OCI-LY3 (cell line): ENCODE data around the gene PNLIPRP2.

Source experiments
- H2AFZ ChIP-seq: fragments of 200-600, 300-600 bp; shearing (Covaris generic); 2 replicates; pipeline ENCODE4 v1.6.0; 2014; ENCODE audit warnings: antibody characterized with exemption, low read depth, low read length
- H3K27ac ChIP-seq: fragments of 200-600, 300-600 bp; sonication (generic); 2 replicates; pipeline ENCODE4 v1.5.1; 2014; ENCODE audit warnings: mild to moderate bottlenecking, low read length, moderate library complexity, mixed read lengths
- H3K27me3 ChIP-seq: fragments of 200-600, 300-600 bp; sonication (generic); 2 replicates; pipeline ENCODE4 v1.6.1; 2014; ENCODE audit warnings: low read depth, low read length, mixed read lengths
- H3K36me3 ChIP-seq: fragments of 200-600, 300-600 bp; sonication (generic); replicated peaks from 2 replicates; pipeline ENCODE3; 2014; ENCODE audit warnings: low read depth, low read length, mixed read lengths
- H3K4me1 ChIP-seq: fragments of 300-600, 200-600 bp; sonication (generic); 2 replicates; pipeline ENCODE4 v1.6.1; 2014; ENCODE audit warnings: low read length, mixed read lengths
- H3K4me2 ChIP-seq: fragments of 200-600, 300-600 bp; sonication (generic); 2 replicates; pipeline ENCODE4 v1.6.1; 2014; ENCODE audit warnings: low read length, mixed read lengths
- H3K4me3 ChIP-seq: fragments of 300-600, 200-600 bp; sonication (generic); 2 replicates; pipeline ENCODE4 v1.5.1; 2014; ENCODE audit warnings: antibody characterized with exemption, mild to moderate bottlenecking, low read length, moderate library complexity
- H3K79me2 ChIP-seq: fragments of 300-600, 200-600 bp; shearing (Covaris generic); 2 replicates; pipeline ENCODE4 v1.6.1; 2014; ENCODE audit warnings: mild to moderate bottlenecking, low read length, mixed read lengths
- H3K9ac ChIP-seq: fragments of 300-600, 200-600 bp; shearing (Covaris generic); 2 replicates; pipeline ENCODE4 v1.6.0; 2014; ENCODE audit warnings: mild to moderate bottlenecking, low read length, moderate library complexity
- H3K9me3 ChIP-seq: fragments of 200-600, 300-600 bp; shearing (Covaris generic); 2 replicates; pipeline ENCODE4 v1.6.1; 2014; ENCODE audit warnings: low read length, mixed read lengths; ENCODE audit not compliant: insufficient read depth
- H4K20me1 ChIP-seq: fragments of 200-600, 300-600 bp; sonication (generic); 2 replicates; pipeline ENCODE4 v1.6.1; 2016; ENCODE audit warnings: low read length, mixed read lengths; ENCODE audit not compliant: insufficient read depth
- EZH2phosphoT487 ChIP-seq: fragments of 200-600 bp; shearing (Covaris generic); IDR thresholded peaks from 2 replicates; pipeline ENCODE4 v1.6.1; 2018; ENCODE audit warnings: antibody characterized with exemption, mixed run types, low read depth
- TF ChIP-seq, protein P1 (sequence below): fragments of 200-600, 300-600 bp; sonication (generic); IDR thresholded peaks from 2 replicates; pipeline ENCODE4 v1.5.1; 2014; ENCODE audit warnings: antibody characterized with exemption, low read length, low read depth

PNLIPRP2 gene

DNA sequence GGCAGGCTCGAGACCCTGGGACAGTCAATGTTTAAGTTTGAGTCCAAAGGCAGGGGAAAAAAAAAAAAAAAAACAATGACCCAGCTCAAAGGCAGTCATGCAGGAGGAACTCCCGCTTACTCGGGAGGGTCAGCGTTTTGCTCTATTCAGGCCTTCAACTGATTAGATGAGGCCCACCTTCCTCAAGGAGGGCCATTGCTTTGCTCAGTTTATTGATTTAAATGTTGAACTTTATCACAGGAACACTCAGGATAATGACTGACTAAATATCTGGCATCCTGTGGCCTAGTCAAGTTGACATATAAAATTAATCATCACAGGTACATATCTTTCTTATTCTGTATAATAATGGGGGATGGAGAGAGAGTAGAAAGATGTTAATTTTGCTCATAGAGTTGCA is 69.0 kb downstream of the PNLIPRP2 start:
- no peak overlapping the region for H3K27ac ChIP-seq
- no peaks in the 10 kb centered on the region for H3K79me2 ChIP-seq
- no peak overlapping the region for H3K4me2 ChIP-seq
- no peak overlapping the region for H3K4me3 ChIP-seq
- TF ChIP-seq EZH2phosphoT487: no peak
- TF ChIP-seq, protein P1, sequence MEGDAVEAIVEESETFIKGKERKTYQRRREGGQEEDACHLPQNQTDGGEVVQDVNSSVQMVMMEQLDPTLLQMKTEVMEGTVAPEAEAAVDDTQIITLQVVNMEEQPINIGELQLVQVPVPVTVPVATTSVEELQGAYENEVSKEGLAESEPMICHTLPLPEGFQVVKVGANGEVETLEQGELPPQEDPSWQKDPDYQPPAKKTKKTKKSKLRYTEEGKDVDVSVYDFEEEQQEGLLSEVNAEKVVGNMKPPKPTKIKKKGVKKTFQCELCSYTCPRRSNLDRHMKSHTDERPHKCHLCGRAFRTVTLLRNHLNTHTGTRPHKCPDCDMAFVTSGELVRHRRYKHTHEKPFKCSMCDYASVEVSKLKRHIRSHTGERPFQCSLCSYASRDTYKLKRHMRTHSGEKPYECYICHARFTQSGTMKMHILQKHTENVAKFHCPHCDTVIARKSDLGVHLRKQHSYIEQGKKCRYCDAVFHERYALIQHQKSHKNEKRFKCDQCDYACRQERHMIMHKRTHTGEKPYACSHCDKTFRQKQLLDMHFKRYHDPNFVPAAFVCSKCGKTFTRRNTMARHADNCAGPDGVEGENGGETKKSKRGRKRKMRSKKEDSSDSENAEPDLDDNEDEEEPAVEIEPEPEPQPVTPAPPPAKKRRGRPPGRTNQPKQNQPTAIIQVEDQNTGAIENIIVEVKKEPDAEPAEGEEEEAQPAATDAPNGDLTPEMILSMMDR: no peak
- no peak overlapping the region for H2AFZ ChIP-seq
- H3K36me3 ChIP-seq: no peaks in the 10 kb centered on the region
- no peak overlapping the region for H3K9ac ChIP-seq
- H3K9me3 ChIP-seq: no peaks in the 10 kb centered on the region
- H4K20me1 ChIP-seq: no peaks in the 10 kb centered on the region
- no peaks in the 10 kb centered on the region for H3K27me3 ChIP-seq
- H3K4me1 ChIP-seq: no peaks in the 10 kb centered on the region

DNA sequence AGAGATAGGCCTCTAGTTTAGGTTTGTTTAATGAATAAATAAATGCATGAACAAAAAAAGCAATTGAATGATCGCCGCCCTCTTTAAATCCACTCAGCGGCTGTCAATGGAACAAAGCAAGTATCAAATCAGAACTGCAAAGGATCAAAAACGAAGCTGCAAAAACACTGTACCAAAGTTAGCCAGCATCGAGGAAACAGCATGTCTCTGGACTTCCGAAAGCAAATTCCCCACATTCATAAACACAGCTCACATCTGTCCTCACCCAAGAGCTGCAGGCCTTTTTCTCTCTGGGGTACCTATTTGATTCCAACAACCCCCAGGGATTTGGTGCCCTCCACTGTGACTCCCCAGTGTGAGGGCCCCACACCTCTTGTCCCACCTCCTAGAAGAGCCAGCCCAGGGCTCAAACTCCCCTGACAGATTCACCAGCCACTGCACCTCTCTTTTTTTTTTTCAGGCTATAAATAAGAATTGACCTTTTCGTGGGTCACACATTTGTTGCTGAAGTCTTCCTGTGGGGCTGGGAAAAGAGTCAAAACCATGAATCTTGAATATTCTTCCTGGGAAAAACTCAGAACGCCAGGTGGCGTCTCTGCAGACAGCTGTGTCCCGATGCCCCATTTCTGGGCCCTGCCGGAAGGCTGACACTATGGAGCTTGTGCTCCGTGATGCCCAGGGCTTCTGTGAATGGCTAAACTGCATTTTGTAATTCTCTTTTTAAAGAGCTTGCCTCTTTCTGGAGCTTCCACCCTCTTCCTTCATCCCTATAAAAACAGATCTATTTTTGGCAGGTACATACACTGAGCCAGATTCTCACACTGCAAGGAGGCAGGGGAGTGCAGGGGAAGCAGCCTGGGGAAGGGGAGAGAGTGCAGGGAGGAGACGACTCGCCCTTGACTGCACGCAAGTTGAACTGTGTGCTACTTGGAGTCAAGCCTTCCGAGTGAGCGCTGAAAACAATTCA is 69.9 kb downstream of the PNLIPRP2 start:
- no peaks in the 10 kb centered on the region for H3K79me2 ChIP-seq
- no peak overlapping the region for H2AFZ ChIP-seq
- no peaks in the 10 kb centered on the region for H3K9me3 ChIP-seq
- H3K4me3 ChIP-seq: no peak overlapping the region
- no peaks in the 10 kb centered on the region for H4K20me1 ChIP-seq
- no peak overlapping the region for H3K4me2 ChIP-seq
- H3K27me3 ChIP-seq: no peaks in the 10 kb centered on the region
- no peaks in the 10 kb centered on the region for H3K36me3 ChIP-seq
- H3K4me1 ChIP-seq: no peaks in the 10 kb centered on the region
- no peak overlapping the region for H3K9ac ChIP-seq
- H3K27ac ChIP-seq: no peak overlapping the region
- TF ChIP-seq, protein P1: no peak
- TF ChIP-seq EZH2phosphoT487: no peak

DNA sequence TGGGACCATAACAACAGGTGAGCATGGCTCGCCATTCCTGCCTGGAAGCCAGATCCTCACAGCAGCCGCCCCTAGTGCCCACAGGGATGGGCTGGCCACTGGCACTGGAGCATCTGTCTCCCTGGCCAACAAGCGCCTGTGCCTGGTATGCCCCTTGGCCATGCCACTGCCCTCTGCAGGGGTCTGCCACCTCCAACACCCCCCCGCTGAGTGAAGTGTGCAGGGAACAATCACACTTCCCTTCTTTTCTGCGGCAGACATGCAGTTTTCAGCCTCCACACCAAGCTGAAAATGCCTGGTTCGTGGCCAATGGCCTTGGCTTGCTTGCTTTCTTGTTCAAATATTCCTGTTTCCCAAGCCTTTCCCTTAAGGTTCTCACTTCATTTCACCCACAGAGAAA is 70.9 kb downstream of the PNLIPRP2 start:
- no peaks in the 10 kb centered on the region for H4K20me1 ChIP-seq
- H3K9me3 ChIP-seq: no peaks in the 10 kb centered on the region
- no peaks in the 10 kb centered on the region for H3K27me3 ChIP-seq
- H3K4me3 ChIP-seq: no peak overlapping the region
- no peaks in the 10 kb centered on the region for H3K4me1 ChIP-seq
- H2AFZ ChIP-seq: no peak overlapping the region
- no peaks in the 10 kb centered on the region for H3K79me2 ChIP-seq
- H3K4me2 ChIP-seq: no peak overlapping the region
- H3K36me3 ChIP-seq: no peaks in the 10 kb centered on the region
- TF ChIP-seq, protein P1: no peak
- no peak for TF ChIP-seq EZH2phosphoT487
- H3K9ac ChIP-seq: no peak overlapping the region
- no peak overlapping the region for H3K27ac ChIP-seq

DNA sequence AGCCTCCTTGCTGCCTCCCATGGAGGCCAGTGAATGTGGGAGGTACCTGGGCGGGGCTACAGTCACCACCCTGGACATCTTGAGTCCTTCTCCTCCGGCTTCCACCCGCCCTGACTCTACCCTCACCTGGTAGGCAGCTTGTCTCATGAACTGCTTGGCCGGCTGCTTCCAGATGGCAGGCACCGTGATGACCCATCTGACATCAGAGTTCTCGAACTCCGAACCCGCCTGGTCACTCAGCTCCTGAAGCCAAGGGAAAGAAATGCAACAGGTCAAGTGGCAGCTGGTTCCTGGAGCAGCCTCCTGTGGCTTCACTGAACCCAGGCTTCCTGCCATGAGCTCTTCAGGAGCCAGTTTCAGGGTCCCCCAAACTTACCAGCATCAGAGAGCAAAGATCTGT is 71.5 kb downstream of the PNLIPRP2 start:
- Histone ChIP-seq H3K27ac (no peak overlapping the region), H3K4me2 (no peak overlapping the region), H3K36me3 (no peaks in the 10 kb centered on the region), H3K4me1 (peaks cover 5% of the 10 kb centered on the region; the same call in 1 of the 2 replicates), H4K20me1 (no peaks in the 10 kb centered on the region), H3K4me3 (no peak overlapping the region), H3K79me2 (no peaks in the 10 kb centered on the region), H3K9ac (no peak overlapping the region), H3K27me3 (no peaks in the 10 kb centered on the region), H2AFZ (no peak overlapping the region), H3K9me3 (no peaks in the 10 kb centered on the region)
- no peak for TF ChIP-seq EZH2phosphoT487
- TF ChIP-seq, protein P1: no peak
